ENCODE data around the gene NACC2.

DNA sequence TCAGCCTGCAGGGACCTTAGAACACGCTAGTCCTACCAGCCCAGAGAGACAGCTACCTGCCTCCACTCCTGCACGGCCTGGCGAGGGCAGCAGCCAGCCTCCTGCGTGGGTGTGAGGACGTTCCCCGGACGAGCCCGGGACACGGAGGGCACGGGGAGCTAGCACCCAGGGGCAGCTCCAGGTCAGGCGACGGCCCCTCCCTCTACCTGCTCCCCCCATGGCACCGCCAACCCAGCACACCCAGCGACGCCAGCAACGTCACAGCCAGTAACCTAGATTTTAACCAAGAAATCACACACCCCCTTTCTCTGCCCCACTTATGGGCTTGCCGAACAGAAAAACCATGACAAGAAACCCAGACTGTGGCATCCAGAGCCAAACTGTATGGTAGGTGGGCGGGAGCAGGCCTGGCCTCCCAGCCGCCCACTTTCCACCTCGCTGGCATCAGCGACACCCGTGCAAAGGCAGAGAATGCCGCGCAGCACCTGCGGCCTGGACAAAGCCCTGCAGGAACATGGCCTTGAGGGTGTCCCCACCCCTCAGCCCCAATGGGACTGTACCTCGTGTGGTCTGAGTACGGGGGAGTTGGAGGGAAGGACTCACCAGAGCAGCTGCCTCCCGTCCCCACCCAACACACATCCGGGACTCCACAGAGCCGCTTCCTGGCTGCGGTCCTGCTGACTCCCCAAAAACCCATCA lies 47.9 kb downstream of the NACC2 start:
- TF ChIP-seq, protein P1, sequence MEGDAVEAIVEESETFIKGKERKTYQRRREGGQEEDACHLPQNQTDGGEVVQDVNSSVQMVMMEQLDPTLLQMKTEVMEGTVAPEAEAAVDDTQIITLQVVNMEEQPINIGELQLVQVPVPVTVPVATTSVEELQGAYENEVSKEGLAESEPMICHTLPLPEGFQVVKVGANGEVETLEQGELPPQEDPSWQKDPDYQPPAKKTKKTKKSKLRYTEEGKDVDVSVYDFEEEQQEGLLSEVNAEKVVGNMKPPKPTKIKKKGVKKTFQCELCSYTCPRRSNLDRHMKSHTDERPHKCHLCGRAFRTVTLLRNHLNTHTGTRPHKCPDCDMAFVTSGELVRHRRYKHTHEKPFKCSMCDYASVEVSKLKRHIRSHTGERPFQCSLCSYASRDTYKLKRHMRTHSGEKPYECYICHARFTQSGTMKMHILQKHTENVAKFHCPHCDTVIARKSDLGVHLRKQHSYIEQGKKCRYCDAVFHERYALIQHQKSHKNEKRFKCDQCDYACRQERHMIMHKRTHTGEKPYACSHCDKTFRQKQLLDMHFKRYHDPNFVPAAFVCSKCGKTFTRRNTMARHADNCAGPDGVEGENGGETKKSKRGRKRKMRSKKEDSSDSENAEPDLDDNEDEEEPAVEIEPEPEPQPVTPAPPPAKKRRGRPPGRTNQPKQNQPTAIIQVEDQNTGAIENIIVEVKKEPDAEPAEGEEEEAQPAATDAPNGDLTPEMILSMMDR (IDR thresholded peaks at IDR 0.05), result no peak
- TF ChIP-seq POLR2AphosphoS5 (IDR thresholded peaks at IDR 0.05), result no peak
- no peak for TF ChIP-seq POLR2A (IDR thresholded peaks at IDR 0.05)

All from prostate gland (tissue), 2 donors.